ENCODE results near the gene ABCD4.

ABCD4 gene

DNA sequence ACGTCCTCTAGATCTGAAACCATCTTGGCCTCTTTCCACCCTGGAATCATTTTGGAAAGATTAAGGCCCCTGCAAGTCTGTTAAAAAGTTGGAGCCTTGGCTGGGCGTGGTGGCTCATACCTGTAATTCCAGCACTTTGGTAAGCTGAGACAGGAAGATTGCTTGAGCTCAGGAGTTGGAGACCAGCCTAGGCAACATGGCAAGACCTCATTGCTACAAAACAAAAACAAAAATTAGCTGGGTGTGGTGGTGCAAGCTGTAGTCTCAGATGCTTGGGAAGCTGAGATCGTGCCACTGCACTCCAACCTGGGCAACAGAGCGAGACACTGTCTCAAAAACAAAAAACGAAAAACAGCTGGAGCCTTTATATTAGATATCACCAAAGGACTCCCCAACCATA lies 10.9 kb upstream of the ABCD4 start:
- TF ChIP-seq, protein P1, sequence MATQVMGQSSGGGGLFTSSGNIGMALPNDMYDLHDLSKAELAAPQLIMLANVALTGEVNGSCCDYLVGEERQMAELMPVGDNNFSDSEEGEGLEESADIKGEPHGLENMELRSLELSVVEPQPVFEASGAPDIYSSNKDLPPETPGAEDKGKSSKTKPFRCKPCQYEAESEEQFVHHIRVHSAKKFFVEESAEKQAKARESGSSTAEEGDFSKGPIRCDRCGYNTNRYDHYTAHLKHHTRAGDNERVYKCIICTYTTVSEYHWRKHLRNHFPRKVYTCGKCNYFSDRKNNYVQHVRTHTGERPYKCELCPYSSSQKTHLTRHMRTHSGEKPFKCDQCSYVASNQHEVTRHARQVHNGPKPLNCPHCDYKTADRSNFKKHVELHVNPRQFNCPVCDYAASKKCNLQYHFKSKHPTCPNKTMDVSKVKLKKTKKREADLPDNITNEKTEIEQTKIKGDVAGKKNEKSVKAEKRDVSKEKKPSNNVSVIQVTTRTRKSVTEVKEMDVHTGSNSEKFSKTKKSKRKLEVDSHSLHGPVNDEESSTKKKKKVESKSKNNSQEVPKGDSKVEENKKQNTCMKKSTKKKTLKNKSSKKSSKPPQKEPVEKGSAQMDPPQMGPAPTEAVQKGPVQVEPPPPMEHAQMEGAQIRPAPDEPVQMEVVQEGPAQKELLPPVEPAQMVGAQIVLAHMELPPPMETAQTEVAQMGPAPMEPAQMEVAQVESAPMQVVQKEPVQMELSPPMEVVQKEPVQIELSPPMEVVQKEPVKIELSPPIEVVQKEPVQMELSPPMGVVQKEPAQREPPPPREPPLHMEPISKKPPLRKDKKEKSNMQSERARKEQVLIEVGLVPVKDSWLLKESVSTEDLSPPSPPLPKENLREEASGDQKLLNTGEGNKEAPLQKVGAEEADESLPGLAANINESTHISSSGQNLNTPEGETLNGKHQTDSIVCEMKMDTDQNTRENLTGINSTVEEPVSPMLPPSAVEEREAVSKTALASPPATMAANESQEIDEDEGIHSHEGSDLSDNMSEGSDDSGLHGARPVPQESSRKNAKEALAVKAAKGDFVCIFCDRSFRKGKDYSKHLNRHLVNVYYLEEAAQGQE (IDR thresholded peaks at IDR 0.05; ENCODE audit: insufficient read depth in 1 of 2, low read depth in 2 of 2, low read length in 2 of 2) = no peak
- TF ChIP-seq TAF1 (IDR thresholded peaks at IDR 0.05; ENCODE audit: borderline replicate concordance, insufficient read depth, low read length) = no peak
- TF ChIP-seq FOXP2 (optimal IDR thresholded peaks at IDR 0.05; ENCODE audit: borderline replicate concordance, extremely low read depth, extremely low read length, insufficient read depth) = no peak
- TF ChIP-seq SIN3A (IDR thresholded peaks at IDR 0.05; ENCODE audit: borderline replicate concordance, insufficient read depth, low read length) = no peak
- TF ChIP-seq POLR2AphosphoS5 (IDR thresholded peaks at IDR 0.05; ENCODE audit: low read depth, low read length) = no peak

- TF ChIP-seq TAF1 (IDR thresholded peaks at IDR 0.05; ENCODE audit: borderline replicate concordance, insufficient read depth, low read length) (no peak), SIN3A (IDR thresholded peaks at IDR 0.05; ENCODE audit: borderline replicate concordance, insufficient read depth, low read length) (no peak), POLR2AphosphoS5 (IDR thresholded peaks at IDR 0.05; ENCODE audit: low read depth, low read length) (no peak), FOXP2 (optimal IDR thresholded peaks at IDR 0.05; ENCODE audit: borderline replicate concordance, extremely low read depth, extremely low read length, insufficient read depth) (no peak)
- TF ChIP-seq, protein P1 (IDR thresholded peaks at IDR 0.05; ENCODE audit: insufficient read depth in 1 of 2, low read depth in 2 of 2, low read length in 2 of 2) = no peak
Observed at GRCh38 chr14:74312161-74312560, 9.4 kb upstream of the ABCD4 start.

DNA sequence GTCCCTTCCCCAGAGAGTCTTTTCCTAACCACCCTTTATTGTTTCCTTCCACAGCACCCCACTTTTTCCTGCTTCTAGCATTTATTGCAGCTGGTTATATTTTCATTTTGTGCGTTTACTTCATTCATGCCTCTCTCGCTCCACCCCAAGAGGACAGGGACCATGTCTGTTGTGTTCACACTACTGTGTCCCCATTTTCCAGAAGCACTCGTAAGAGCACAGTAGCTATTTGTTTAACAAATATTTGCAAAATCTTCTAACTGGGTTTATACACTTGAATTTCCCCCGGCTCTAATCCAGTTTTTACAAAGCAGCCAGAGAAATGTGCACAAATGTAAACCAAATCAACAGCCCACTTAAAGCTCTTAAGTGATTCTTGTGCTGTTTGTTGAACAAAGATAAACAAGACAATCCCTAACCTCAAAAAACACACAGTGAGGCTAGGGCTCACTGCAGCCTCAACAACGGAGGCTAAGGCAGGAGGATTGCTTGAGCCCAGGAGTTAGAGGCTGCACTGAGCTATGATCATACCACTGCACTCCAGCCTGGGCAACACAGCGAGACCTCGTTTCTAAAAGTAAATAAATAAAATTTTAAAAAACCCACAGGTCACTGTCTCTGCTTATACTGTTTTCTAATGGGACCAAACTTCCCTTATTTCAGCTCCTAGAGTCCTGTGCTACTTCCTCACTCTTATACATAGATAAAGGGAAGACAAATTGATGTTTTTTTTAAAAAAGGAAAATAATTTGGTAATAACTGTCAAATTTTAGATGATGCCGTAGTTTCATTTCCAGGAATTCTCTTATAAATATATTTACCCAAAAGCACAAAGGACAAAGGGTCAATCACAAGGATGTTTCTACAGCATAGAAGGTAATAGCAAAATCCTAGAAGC lies 6.6 kb upstream of the ABCD4 start:
- TF ChIP-seq POLR2AphosphoS5 (IDR thresholded peaks at IDR 0.05; ENCODE audit: low read depth, low read length) = no peak
- no peak for TF ChIP-seq FOXP2 (optimal IDR thresholded peaks at IDR 0.05; ENCODE audit: borderline replicate concordance, extremely low read depth, extremely low read length, insufficient read depth)
- TF ChIP-seq SIN3A (IDR thresholded peaks at IDR 0.05; ENCODE audit: borderline replicate concordance, insufficient read depth, low read length) = no peak
- TF ChIP-seq, protein P1 (IDR thresholded peaks at IDR 0.05; ENCODE audit: insufficient read depth in 1 of 2, low read depth in 2 of 2, low read length in 2 of 2) = no peak
- TF ChIP-seq TAF1 (IDR thresholded peaks at IDR 0.05; ENCODE audit: borderline replicate concordance, insufficient read depth, low read length) = no peak

- TF ChIP-seq TAF1 (IDR thresholded peaks at IDR 0.05; ENCODE audit: borderline replicate concordance, insufficient read depth, low read length) (no peak), FOXP2 (optimal IDR thresholded peaks at IDR 0.05; ENCODE audit: borderline replicate concordance, extremely low read depth, extremely low read length, insufficient read depth) (no peak), SIN3A (IDR thresholded peaks at IDR 0.05; ENCODE audit: borderline replicate concordance, insufficient read depth, low read length) (no peak)
- TF ChIP-seq, protein P1 (IDR thresholded peaks at IDR 0.05; ENCODE audit: insufficient read depth in 1 of 2, low read depth in 2 of 2, low read length in 2 of 2) = no peak
Observed at GRCh38 chr14:74308695-74309094, 6.0 kb upstream of the ABCD4 start.
